Upper lobe of left lung (tissue), 4 donors: ENCODE data around the gene PKD2.

Experiments
- EP300 ChIP-seq, 4 donors: sonication (generic); formaldehyde crosslinking; IDR thresholded peaks; one replicate each; pipeline ENCODE4 v1.5.1; 2017; ENCODE audit warnings: antibody characterized with exemption in 4 of 4, control low read depth in 2 of 4
- POLR2A ChIP-seq, 4 donors: fragments of 450-650 bp; IDR thresholded peaks; one replicate each; pipeline ENCODE4 v1.5.1; 2016 to 2017; ENCODE audit warnings: antibody characterized with exemption in 4 of 4, mild to moderate bottlenecking in 2 of 4
- POLR2AphosphoS5 ChIP-seq, 2 donors: sonication (generic); formaldehyde crosslinking; IDR thresholded peaks; one replicate each; pipeline ENCODE4 v1.5.1; 2017; ENCODE audit warnings: antibody characterized with exemption in 2 of 2
- TF ChIP-seq, protein P1 (sequence below), 6 experiments: fragments of 450-650 bp in 4 of 6; fragments of 200-600 bp in 2 of 6; sonication (generic) in 2 of 6; IDR thresholded peaks; one replicate each; pipeline ENCODE4 v1.5.1; 2016 to 2019; ENCODE audit warnings: antibody characterized with exemption in 6 of 6

DNA sequence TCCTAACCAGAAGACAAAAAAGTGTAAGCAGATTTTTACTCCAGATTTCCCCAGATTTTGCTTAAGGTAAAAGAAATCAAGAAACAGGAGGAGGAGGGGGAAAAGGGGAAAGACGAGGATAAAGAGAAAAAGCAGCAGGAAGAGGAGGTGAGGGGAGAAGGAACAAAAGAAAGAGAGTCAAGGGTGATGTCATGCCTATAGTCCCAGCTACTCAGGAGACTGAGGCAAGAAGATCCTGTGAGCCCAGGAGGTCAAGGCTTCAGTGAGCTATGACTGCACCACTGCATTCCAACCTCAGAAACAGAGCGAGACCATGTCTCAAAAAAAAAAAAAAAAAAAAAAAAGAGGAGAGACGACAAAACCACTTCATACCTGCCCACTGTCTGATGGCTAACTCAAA, 12.0 kb upstream of the PKD2 start:
- TF ChIP-seq POLR2AphosphoS5 (IDR thresholded peaks at IDR 0.05) (no peak), EP300 (IDR thresholded peaks at IDR 0.05) (no peak), POLR2A (IDR thresholded peaks at IDR 0.05) (no peak)
- TF ChIP-seq, protein P1, sequence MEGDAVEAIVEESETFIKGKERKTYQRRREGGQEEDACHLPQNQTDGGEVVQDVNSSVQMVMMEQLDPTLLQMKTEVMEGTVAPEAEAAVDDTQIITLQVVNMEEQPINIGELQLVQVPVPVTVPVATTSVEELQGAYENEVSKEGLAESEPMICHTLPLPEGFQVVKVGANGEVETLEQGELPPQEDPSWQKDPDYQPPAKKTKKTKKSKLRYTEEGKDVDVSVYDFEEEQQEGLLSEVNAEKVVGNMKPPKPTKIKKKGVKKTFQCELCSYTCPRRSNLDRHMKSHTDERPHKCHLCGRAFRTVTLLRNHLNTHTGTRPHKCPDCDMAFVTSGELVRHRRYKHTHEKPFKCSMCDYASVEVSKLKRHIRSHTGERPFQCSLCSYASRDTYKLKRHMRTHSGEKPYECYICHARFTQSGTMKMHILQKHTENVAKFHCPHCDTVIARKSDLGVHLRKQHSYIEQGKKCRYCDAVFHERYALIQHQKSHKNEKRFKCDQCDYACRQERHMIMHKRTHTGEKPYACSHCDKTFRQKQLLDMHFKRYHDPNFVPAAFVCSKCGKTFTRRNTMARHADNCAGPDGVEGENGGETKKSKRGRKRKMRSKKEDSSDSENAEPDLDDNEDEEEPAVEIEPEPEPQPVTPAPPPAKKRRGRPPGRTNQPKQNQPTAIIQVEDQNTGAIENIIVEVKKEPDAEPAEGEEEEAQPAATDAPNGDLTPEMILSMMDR (IDR thresholded peaks at IDR 0.05), result no peak
